A673 (cell line): ENCODE measurements around the gene CDC42EP3. TPM values are rescaled to one million over a fixed set of nuclear protein-coding genes. Genes with fewer than 3 reads are reported as not detected.

Source experiments
- BruUV-seq: library from RNA; stranded (reverse); fragments of 400-500 nt; replicated peaks from 2 replicates; lab custom pipeline; 2021; lab: Mats Ljungman, UMichigan
- CTCF ChIA-PET: fragments of 300-600 bp; sonication (Branson Sonifier 250); formaldehyde crosslinking; loops from one replicate; lab custom pipeline; 2022; ENCODE audit warnings: antibody characterized with exemption; lab: Charles Lee
- POLR2A ChIA-PET: fragments of 300-600 bp; sonication (Branson Sonifier 250); formaldehyde crosslinking; loops from one replicate; lab custom pipeline; 2022; ENCODE audit warnings: antibody characterized with exemption; ENCODE audit not compliant: low non-redundant PET; lab: Charles Lee
- DNase-seq: peaks from one replicate; pipeline ENCODE4 v3.0.0-alpha.2; 2015; ENCODE audit warnings: low spot score
- H3K27ac ChIP-seq: fragments of 200-600 bp; sonication (generic); 2 replicates; pipeline ENCODE4 v1.5.1; 2016; ENCODE audit warnings: mixed run types, low read depth, mild to moderate bottlenecking, mixed read lengths, antibody characterized with exemption, low read length; ENCODE audit not compliant: poor library complexity, severe bottlenecking
- H3K27me3 ChIP-seq: fragments of 200-600 bp; sonication (generic); replicated peaks from 2 replicates; pipeline ENCODE4 v1.6.1; 2017; ENCODE audit warnings: mixed run types, low read depth, mild to moderate bottlenecking, mixed read lengths, antibody characterized with exemption, low read length; ENCODE audit not compliant: insufficient read depth, poor library complexity
- H3K36me3 ChIP-seq: fragments of 200-600 bp; sonication (generic); 2 replicates; pipeline ENCODE4 v1.6.1; 2016; ENCODE audit warnings: mixed run types, mild to moderate bottlenecking, mixed read lengths, antibody characterized with exemption, low read length; ENCODE audit not compliant: insufficient read depth, poor library complexity, severe bottlenecking
- H3K4me1 ChIP-seq: fragments of 200-600 bp; sonication (generic); 2 replicates; pipeline ENCODE4 v1.6.1; 2017; ENCODE audit warnings: mixed run types, mild to moderate bottlenecking, mixed read lengths, antibody characterized with exemption, low read length; ENCODE audit not compliant: insufficient read depth, poor library complexity, severe bottlenecking
- H3K4me3 ChIP-seq: fragments of 200-600 bp; sonication (generic); 2 replicates; pipeline ENCODE4 v1.5.1; 2016; ENCODE audit warnings: low read depth, mixed run types, mild to moderate bottlenecking, mixed read lengths, low read length; ENCODE audit not compliant: poor library complexity, severe bottlenecking
- H3K9me3 ChIP-seq: fragments of 200-600 bp; sonication (generic); 2 replicates; pipeline ENCODE4 v1.6.1; 2016; ENCODE audit warnings: mixed run types, low read depth, mild to moderate bottlenecking, mixed read lengths, antibody characterized with exemption, low read length; ENCODE audit not compliant: poor library complexity, severe bottlenecking
- CTCF ChIP-seq: fragments of 300-800, 200-600 bp; sonication (generic); conservative IDR thresholded peaks from 2 replicates; pipeline ENCODE4 v1.5.1; 2017; ENCODE audit warnings: low read depth, mild to moderate bottlenecking, antibody characterized with exemption, low read length, moderate library complexity, mixed read lengths
- EZH2 ChIP-seq: fragments of 200-600 bp; sonication (generic); IDR thresholded peaks from 2 replicates; pipeline ENCODE4 v1.6.1; 2017; ENCODE audit warnings: borderline replicate concordance, low read depth, mild to moderate bottlenecking, mixed read lengths, antibody characterized with exemption, low read length; ENCODE audit not compliant: poor library complexity, severe bottlenecking
- intact Hi-C: fragments of 100-400 bp; cut with micrococcal nuclease; formaldehyde crosslinking; loops from one replicate; pipeline ENCODE4 v1.10.0; 2022; ENCODE audit not compliant: unreplicated experiment
- total RNA-seq: library from RNA; stranded (reverse); gene quantifications from 2 replicates; pipeline ENCODE4 v1.2.3, GENCODE V29; 2021

CDC42EP3 gene
- total RNA-seq, 1 experiment from 2014 or later, result 12.2 TPM

- no peak overlapping the region for H3K4me3 ChIP-seq
- ChIA-PET CTCF (no interaction called here), POLR2A (no interaction called here)
- DNase-seq, result no peak
- intact Hi-C loops, result no loop called here
- no peak overlapping the region for H3K27ac ChIP-seq
- no peaks in the 10 kb centered on the region for H3K4me1 ChIP-seq
- TF ChIP-seq EZH2, result no peak
- no peak for TF ChIP-seq CTCF
- no peaks in the 10 kb centered on the region for H3K27me3 ChIP-seq
- H3K9me3 ChIP-seq, result no peaks in the 10 kb centered on the region
- no TSS peak for BruUV-seq
- H3K36me3 ChIP-seq, result no peaks in the 10 kb centered on the region
Measured at GRCh38 chr2:37681587-37681986, 10.1 kb upstream of the CDC42EP3 start.

GRCh38 chr2:37679072-37679695 is 7.7 kb upstream of the CDC42EP3 start:
- intact Hi-C loops, result no loop called here
- TF ChIP-seq EZH2 (no peak), CTCF (no peak)
- BruUV-seq, result no TSS peak
- Histone ChIP-seq H3K4me3 (no peak overlapping the region), H3K9me3 (no peaks in the 10 kb centered on the region), H3K4me1 (no peaks in the 10 kb centered on the region), H3K27ac (no peak overlapping the region), H3K27me3 (no peaks in the 10 kb centered on the region), H3K36me3 (no peaks in the 10 kb centered on the region)
- POLR2A ChIA-PET, result no interaction called here
- CTCF ChIA-PET, result no interaction called here
- DNase-seq, result no peak

GRCh38 chr2:37676274-37676673 is 4.8 kb upstream of the CDC42EP3 start:
- ChIA-PET POLR2A (no interaction called here), CTCF (no interaction called here)
- no peaks in the 10 kb centered on the region for H3K36me3 ChIP-seq
- DNase-seq, result no peak
- intact Hi-C loops, result no loop called here
- no peaks in the 10 kb centered on the region for H3K4me1 ChIP-seq
- no peak overlapping the region for H3K4me3 ChIP-seq
- H3K27me3 ChIP-seq, result no peaks in the 10 kb centered on the region
- TF ChIP-seq CTCF (no peak), EZH2 (no peak)
- H3K27ac ChIP-seq, result no peak overlapping the region
- no peaks in the 10 kb centered on the region for H3K9me3 ChIP-seq
- BruUV-seq, result no TSS peak
